Panc1 (cell line): ENCODE results near the gene DDX49. TPM values are rescaled to one million over a fixed set of nuclear protein-coding genes. Genes with fewer than 3 reads are reported as not detected.

Source experiments
- ATAC-seq: fragments of 200-7000 bp; cut with Tn5 transposase; 2 replicates; pipeline ENCODE4 v1.9.1; 2020; ENCODE audit warnings: mild to moderate bottlenecking, moderate library complexity
- BruUV-seq: library from RNA; stranded (reverse); fragments of 400-500 nt; replicated peaks from 2 replicates; lab custom pipeline; 2021; lab: Mats Ljungman, UMichigan
- CTCF ChIA-PET: fragments of 300-600 bp; sonication (Branson Sonifier 250); formaldehyde crosslinking; loops from one replicate; lab custom pipeline; 2022; ENCODE audit warnings: antibody characterized with exemption; lab: Charles Lee
- POLR2A ChIA-PET: fragments of 300-600 bp; sonication (Branson Sonifier 250); formaldehyde crosslinking; loops from one replicate; lab custom pipeline; 2022; ENCODE audit warnings: antibody characterized with exemption; lab: Charles Lee
- DNase-seq: peaks from one replicate; pipeline ENCODE4 v3.0.0-alpha.2; 2010; ENCODE audit warnings: low read depth, low spot score
- H3K27ac ChIP-seq: 2 replicates; pipeline ENCODE4 v1.5.1; 2011; ENCODE audit warnings: mild to moderate bottlenecking, low read length, inconsistent platforms
- H3K27me3 ChIP-seq: fragments of 200-500 bp; sonication (Bioruptor generic); 2 replicates; pipeline ENCODE4 v1.6.0; 2014; ENCODE audit warnings: low read length, inconsistent platforms; ENCODE audit not compliant: control insufficient read depth, insufficient read depth
- H3K36me3 ChIP-seq: fragments of 200-500 bp; sonication (Bioruptor generic); 2 replicates; pipeline ENCODE4 v1.5.1; 2014; ENCODE audit warnings: inconsistent platforms, mild to moderate bottlenecking, low read length, moderate library complexity; ENCODE audit not compliant: control insufficient read depth, insufficient read depth
- H3K4me1 ChIP-seq: 2 replicates; pipeline ENCODE4 v1.5.1; 2011; ENCODE audit warnings: inconsistent platforms, mild to moderate bottlenecking, low read length, moderate library complexity; ENCODE audit not compliant: control insufficient read depth, insufficient read depth
- H3K4me3 ChIP-seq, 2 experiments: 2 replicates each; pipeline ENCODE4 v1.5.1; 2011 to 2012; ENCODE audit warnings: low read depth in 2 of 2, low read length in 2 of 2, mild to moderate bottlenecking in 2 of 2, inconsistent platforms in 1 of 2, moderate library complexity in 1 of 2
- H3K9me3 ChIP-seq: fragments of 200-500 bp; sonication (Bioruptor generic); 2 replicates; pipeline ENCODE4 v1.5.1; 2014; ENCODE audit warnings: low read depth, mild to moderate bottlenecking, inconsistent platforms, low read length, moderate library complexity; ENCODE audit not compliant: control insufficient read depth, insufficient read depth
- POLR2AphosphoS5 ChIP-seq: IDR thresholded peaks from 2 replicates; pipeline ENCODE4 v1.6.1; 2012; ENCODE audit warnings: mild to moderate bottlenecking, low read depth, low read length, moderate library complexity
- REST ChIP-seq, 2 experiments: IDR thresholded peaks; 2 replicates each; pipeline ENCODE4 v1.6.1; 2011 to 2012; ENCODE audit warnings: low read depth in 2 of 2, control low read depth in 1 of 2, low read length in 1 of 2, mild to moderate bottlenecking in 1 of 2, moderate library complexity in 1 of 2; ENCODE audit not compliant: insufficient read depth in 1 of 2
- SIN3A ChIP-seq: IDR thresholded peaks from 2 replicates; pipeline ENCODE4 v1.6.1; 2012; ENCODE audit warnings: low read depth, mild to moderate bottlenecking, low read length, moderate library complexity, borderline replicate concordance; ENCODE audit not compliant: insufficient read depth
- TCF7L2 ChIP-seq: IDR thresholded peaks from 2 replicates; pipeline ENCODE4 v1.6.1; 2011; ENCODE audit warnings: mild to moderate bottlenecking, low read depth, low read length, inconsistent platforms
- in situ Hi-C: cut with HindIII; loops from 2 replicates; pipeline ENCODE4 v1.10.0; 2016; ENCODE audit warnings: low sequenced_read_pairs, low pct_unique_long_range_greater_than_20kb
- intact Hi-C: fragments of 100-400 bp; cut with micrococcal nuclease; formaldehyde crosslinking; loops from one replicate; pipeline ENCODE4 v1.10.0; 2022; ENCODE audit not compliant: unreplicated experiment
- total RNA-seq: library from RNA; stranded (reverse); gene quantifications from one replicate; pipeline ENCODE4 v1.2.1, GENCODE V29; 2021; ENCODE audit not compliant: unreplicated experiment
- TF ChIP-seq, protein P1 (sequence below): fragments of 450-650 bp; IDR thresholded peaks from 2 replicates; pipeline ENCODE4 v1.5.1; 2017; ENCODE audit warnings: mild to moderate bottlenecking

DDX49 gene
- total RNA-seq, 1 experiment from 2014 or later = 41.5 TPM

DNA sequence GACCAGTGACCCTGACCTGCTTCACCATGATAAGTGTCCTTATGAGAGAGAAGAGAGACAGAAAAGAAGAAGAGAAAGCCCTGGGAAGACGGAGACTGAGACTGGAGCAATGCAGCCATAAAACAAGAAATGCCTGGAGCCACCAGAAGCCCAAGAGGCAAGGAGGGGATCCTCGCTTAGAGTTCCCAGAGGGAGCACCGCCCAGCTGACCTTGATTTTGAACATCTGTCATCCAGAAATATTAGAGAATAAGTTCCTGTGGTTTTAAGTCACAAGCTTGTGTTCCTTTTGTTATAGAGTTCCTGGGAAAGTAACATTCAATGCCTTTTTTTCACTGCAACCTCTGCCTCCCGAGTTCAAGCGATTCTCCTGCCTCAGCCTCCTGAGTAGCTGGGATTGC lies 43.8 kb upstream of the DDX49 start:
- no peaks in the 10 kb centered on the region for H3K9me3 ChIP-seq
- no peaks in the 10 kb centered on the region for H3K27me3 ChIP-seq
- H3K4me3 ChIP-seq = no peak overlapping the region
- in situ Hi-C loops = no loop called here
- no TSS peak for BruUV-seq
- DNase-seq (no peak), ATAC-seq (no peak)
- TF ChIP-seq REST (IDR thresholded peaks at IDR 0.05; ENCODE audit: insufficient read depth in 1 of 2, low read depth in 2 of 2, low read length in 1 of 2) (no peak), SIN3A (no peak), TCF7L2 (no peak), POLR2AphosphoS5 (no peak)
- TF ChIP-seq, protein P1, sequence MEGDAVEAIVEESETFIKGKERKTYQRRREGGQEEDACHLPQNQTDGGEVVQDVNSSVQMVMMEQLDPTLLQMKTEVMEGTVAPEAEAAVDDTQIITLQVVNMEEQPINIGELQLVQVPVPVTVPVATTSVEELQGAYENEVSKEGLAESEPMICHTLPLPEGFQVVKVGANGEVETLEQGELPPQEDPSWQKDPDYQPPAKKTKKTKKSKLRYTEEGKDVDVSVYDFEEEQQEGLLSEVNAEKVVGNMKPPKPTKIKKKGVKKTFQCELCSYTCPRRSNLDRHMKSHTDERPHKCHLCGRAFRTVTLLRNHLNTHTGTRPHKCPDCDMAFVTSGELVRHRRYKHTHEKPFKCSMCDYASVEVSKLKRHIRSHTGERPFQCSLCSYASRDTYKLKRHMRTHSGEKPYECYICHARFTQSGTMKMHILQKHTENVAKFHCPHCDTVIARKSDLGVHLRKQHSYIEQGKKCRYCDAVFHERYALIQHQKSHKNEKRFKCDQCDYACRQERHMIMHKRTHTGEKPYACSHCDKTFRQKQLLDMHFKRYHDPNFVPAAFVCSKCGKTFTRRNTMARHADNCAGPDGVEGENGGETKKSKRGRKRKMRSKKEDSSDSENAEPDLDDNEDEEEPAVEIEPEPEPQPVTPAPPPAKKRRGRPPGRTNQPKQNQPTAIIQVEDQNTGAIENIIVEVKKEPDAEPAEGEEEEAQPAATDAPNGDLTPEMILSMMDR = no peak
- no peak overlapping the region for H3K27ac ChIP-seq
- CTCF ChIA-PET = no interaction called here
- H3K4me1 ChIP-seq = no peaks in the 10 kb centered on the region
- POLR2A ChIA-PET = no interaction called here
- no peaks in the 10 kb centered on the region for H3K36me3 ChIP-seq
- intact Hi-C loops = no loop called here

DNA sequence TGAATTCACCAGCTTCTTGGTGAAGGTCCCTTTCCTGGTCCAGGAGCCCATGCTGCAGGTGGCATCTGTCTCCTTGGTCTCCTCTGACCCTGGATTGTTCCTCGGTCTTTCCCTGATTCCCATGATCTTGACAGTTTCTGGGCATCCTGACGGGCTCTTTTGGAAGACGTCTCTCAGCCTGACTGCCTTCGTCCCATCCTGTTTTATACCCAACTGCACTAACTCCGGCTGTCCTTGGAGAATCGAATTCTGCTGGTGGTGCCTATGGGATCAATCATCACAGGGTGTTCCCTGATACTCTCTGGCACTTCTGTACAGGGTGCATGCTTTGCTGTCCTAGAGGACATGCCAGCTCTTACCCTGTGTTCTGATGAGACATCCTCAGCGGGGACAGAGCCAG lies 42.6 kb upstream of the DDX49 start:
- TF ChIP-seq SIN3A (no peak), POLR2AphosphoS5 (no peak)
- no TSS peak for BruUV-seq

DNA sequence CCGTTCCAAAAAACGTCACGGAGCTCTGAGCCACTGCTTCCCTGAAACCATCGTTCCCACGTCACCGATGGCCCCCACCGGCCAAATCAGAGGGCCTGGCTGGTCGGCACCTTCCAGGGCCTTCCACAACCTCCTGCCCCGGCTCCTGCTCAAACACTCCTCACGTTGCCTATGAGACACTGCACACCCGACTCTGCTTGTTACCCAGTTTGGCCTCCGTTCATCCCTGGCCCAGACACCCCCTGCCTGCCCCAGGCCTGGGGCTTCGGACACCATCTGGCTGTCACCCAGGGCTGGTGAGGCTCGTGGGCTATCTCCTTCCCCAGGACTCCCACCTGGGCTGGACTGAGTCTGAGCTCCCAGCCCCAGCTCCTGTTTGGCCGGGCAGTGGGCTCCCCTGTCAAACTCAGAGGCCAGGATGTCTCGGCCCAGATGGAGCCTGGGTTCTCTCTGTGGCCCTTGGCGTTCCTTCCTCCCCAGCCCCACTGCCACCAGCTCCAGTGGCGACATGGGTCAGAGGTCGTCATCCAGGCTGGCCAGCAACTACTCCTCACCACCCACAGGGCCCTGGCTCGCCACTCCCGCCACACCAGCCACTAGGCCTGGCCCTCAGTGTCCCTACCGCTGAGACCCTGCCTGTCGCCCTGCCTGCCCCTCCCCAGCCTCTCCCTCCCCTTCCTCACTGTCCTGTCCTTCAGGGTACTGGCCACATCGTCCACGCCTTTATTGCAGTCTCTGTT lies 41.3 kb upstream of the DDX49 start:
- in situ Hi-C loops = no loop called here
- H3K27me3 ChIP-seq = no peaks in the 10 kb centered on the region
- POLR2A ChIA-PET = no interaction called here
- H3K9me3 ChIP-seq = no peaks in the 10 kb centered on the region
- no TSS peak for BruUV-seq
- no peaks in the 10 kb centered on the region for H3K4me1 ChIP-seq
- DNase-seq (no peak), ATAC-seq (no peak)
- H3K4me3 ChIP-seq = no peak overlapping the region
- CTCF ChIA-PET = no interaction called here
- intact Hi-C loops = no loop called here
- TF ChIP-seq TCF7L2 (no peak), SIN3A (no peak), REST (IDR thresholded peaks at IDR 0.05; ENCODE audit: insufficient read depth in 1 of 2, low read depth in 2 of 2, low read length in 1 of 2) (no peak), POLR2AphosphoS5 (no peak)
- TF ChIP-seq, protein P1 = no peak
- H3K36me3 ChIP-seq = no peaks in the 10 kb centered on the region
- no peak overlapping the region for H3K27ac ChIP-seq

More for the DNA sequence above, 42.6 kb upstream of the DDX49 start:
- ChIA-PET CTCF (no interaction called here), POLR2A (no interaction called here)
- no peaks in the 10 kb centered on the region for H3K36me3 ChIP-seq
- in situ Hi-C loops (no loop called here), intact Hi-C loops (no loop called here)
- no peak for ATAC-seq
- H3K4me3 ChIP-seq = no peak overlapping the region
- no peaks in the 10 kb centered on the region for H3K4me1 ChIP-seq
- no peak overlapping the region for H3K27ac ChIP-seq
- DNase-seq = no peak
- no peaks in the 10 kb centered on the region for H3K9me3 ChIP-seq
- no peaks in the 10 kb centered on the region for H3K27me3 ChIP-seq
